Fibroblast of the aortic adventitia (primary cell): ENCODE measurements around the gene TP73. TPM values are rescaled to one million over a fixed set of nuclear protein-coding genes. Genes with fewer than 3 reads are reported as not detected.

Source experiments
- DNase-seq: peaks from one replicate; pipeline ENCODE4 v3.0.0-alpha.2; 2010; ENCODE audit warnings: low read depth
- H3K4me3 ChIP-seq: 2 replicates; pipeline ENCODE4 v1.5.1; 2011; ENCODE audit warnings: low read depth, mild to moderate bottlenecking, control low read depth, low read length, moderate library complexity
- total RNA-seq: library from RNA; depleted of rRNA; stranded (reverse); fragments of >200 nt; gene quantifications from 2 replicates; pipeline ENCODE4 v1.2.3, GENCODE V29; 2012; ENCODE audit warnings: low replicate concordance
- TF ChIP-seq, protein P1 (sequence below): IDR thresholded peaks from 2 replicates; pipeline ENCODE4 v1.5.1; 2011; ENCODE audit warnings: mild to moderate bottlenecking, low read length, control low read depth, inconsistent platforms; ENCODE audit not compliant: insufficient read depth

The TP73 gene
- 0.18 TPM in 1 of 2 replicates, not detected in the other for total RNA-seq

DNA sequence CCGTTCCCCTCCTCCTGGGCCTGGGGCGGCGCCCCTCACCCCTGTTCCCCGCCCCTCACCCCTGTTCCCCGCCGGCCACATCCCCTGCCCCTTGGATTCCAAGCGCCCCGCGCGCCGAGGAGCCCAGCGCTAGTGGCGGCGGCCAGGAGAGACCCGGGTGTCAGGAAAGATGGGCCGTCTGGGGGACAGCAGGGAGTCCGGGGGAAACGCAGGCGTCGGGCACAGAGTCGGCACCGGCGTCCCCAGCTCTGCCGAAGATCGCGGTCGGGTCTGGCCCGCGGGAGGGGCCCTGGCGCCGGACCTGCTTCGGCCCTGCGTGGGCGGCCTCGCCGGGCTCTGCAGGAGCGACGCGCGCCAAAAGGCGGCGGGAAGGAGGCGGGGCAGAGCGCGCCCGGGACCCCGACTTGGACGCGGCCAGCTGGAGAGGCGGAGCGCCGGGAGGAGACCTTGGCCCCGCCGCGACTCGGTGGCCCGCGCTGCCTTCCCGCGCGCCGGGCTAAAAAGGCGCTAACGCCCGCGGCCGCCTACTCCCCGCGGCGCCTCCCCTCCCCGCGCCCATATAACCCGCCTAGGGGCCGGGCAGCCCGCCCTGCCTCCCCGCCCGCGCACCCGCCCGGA, at the start of gene TP73:
Gene TP73, plus strand, starts transcription at position 587 of the 618 bp plus-strand sequence. CDS start 29,850 bp downstream, outside the sequence.
- no peak for DNase-seq
- TF ChIP-seq, protein P1, sequence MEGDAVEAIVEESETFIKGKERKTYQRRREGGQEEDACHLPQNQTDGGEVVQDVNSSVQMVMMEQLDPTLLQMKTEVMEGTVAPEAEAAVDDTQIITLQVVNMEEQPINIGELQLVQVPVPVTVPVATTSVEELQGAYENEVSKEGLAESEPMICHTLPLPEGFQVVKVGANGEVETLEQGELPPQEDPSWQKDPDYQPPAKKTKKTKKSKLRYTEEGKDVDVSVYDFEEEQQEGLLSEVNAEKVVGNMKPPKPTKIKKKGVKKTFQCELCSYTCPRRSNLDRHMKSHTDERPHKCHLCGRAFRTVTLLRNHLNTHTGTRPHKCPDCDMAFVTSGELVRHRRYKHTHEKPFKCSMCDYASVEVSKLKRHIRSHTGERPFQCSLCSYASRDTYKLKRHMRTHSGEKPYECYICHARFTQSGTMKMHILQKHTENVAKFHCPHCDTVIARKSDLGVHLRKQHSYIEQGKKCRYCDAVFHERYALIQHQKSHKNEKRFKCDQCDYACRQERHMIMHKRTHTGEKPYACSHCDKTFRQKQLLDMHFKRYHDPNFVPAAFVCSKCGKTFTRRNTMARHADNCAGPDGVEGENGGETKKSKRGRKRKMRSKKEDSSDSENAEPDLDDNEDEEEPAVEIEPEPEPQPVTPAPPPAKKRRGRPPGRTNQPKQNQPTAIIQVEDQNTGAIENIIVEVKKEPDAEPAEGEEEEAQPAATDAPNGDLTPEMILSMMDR: no peak
- no peak within 1 kb of the TSS for H3K4me3 ChIP-seq

DNA sequence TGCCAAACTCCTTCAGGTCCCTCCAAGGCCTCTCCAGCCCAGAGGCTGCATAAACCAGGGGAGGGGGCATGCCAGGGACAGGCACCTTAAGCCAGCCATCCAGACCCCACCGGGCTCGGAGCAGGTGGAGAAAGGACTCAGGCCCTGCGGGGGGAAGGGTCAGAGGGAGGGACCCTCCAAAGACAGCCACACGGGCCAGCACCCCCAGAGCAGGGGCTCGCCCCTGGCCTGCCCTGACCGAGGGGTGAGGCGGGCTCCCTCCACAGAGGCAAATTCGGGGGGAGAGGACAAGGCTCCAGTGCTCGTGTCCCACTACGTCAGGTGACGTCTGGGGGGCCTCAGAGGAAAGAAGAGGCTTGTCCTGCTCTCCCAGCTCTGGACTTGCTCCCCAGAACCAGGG, 49.2 kb upstream of the TP73 start:
- no peak for DNase-seq
- no peak overlapping the region for H3K4me3 ChIP-seq
- TF ChIP-seq, protein P1: no peak

DNA sequence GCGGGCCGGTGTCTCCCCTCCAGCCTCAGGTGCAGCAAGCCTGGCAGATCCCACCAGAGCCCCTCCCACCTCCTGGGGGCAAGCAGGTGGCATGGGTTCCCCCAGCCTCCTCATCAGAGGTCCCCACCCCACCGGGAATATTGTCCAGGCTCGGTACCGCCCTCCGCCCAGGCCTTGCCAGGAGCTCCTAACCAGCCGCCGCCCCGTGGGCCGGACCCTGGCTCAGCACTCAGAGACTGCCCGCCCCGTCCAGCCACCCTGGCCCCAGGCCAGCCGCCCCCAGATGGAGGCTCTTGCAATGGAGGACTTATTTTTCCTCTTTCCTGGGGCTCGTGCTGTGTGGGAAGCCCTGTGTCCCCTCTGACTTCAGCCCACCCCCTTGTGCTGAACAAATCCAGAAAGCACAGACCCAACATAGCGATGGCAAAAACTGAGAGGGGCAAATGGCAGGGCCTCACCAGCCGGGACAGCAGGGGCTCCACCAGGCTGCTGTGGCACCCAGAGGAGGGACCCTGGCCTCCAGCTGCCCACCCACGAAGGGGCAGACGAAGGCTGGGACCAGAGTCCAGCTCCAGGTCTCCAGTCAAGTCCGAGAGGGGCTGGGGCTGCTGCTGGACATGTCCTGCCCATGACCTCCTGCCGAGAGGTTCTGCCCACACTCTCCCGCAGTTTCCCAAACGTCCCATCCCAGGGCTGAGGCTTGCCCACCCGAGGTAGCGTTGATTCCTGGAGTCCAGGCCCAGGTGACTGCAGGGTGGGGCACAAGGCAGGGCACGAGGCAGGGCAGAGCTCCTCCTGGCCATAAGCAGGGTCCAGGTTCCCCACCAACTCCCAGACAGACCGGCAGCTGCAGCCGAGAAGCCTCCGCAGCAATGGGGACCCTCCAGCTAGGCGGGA, 48.5 kb upstream of the TP73 start:
- TF ChIP-seq, protein P1: no peak

DNA sequence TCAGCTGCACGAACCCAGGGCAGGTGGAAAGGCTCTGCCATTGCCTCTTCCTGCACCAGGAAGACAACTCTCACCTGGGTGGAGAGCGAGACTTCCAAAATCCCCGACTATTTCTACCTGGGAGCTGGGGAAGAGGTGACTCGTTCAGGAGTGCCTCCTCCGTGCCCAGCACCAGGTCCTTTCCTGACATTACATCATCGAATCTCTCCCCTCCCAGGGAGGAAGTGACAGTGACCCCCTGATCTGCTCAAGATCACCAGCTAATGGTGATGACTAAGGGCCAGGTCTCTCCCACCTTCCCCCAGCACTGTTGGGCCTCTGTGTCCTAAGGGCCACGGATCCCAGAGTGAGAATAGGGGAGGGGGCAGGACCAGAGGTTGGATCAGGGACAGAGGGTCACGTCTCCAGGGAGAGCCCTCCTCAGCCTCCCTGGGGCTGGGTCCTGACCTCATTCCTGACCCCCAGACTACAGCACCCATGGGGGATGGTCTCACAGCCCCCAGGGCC, 47.8 kb upstream of the TP73 start:
- DNase-seq: no peak
- TF ChIP-seq, protein P1: no peak
- no peak overlapping the region for H3K4me3 ChIP-seq

More for the DNA sequence above, 48.5 kb upstream of the TP73 start:
- no peak overlapping the region for H3K4me3 ChIP-seq
- no peak for DNase-seq

DNA sequence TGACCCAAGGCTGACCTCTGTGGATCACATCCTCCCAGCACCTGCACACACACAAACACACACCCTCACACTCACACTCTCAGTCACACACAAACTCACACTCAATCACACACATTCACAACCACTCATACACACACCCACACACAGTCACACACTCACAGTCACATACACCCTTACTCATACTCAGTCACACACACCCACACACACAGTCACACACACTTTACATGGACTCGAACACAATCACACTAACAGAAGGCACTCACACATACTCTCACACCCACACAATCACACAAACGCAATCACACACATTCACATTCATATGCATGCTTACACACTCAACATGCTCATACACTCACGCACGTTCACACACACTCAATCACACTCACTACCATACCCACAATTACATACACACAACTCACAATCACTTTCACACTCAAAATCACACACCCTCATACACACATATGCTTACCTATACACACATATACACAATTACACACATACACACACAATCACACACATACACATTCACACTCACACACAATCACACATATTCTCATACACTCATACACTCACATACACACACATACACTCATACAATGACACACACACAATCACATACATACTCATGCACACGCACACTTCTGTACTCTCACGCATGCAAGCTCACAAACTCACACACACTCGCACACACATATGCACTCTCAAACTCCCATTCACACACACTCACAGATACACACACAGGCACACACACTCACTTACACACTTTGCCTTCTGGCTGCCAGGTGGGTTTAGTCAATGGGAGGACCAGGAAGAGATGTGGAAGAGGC, 47.1 kb upstream of the TP73 start:
- no peak overlapping the region for H3K4me3 ChIP-seq
- DNase-seq: no peak
- TF ChIP-seq, protein P1: no peak
